Spleen (tissue), 11 donors: ENCODE measurements around the gene IFT88. TPM values are rescaled to one million over a fixed set of nuclear protein-coding genes. Genes with fewer than 3 reads are reported as not detected.

ENCODE experiments used
- DNase-seq: peaks from one replicate; pipeline ENCODE4 v3.0.0-alpha.2; 2020
- H3K27ac ChIP-seq, 8 donors: fragments of 200-600 bp; sonication (generic) in 7 of 8; 1 replicate in 4 of 8; 2 replicates in 4 of 8; pipeline versions ENCODE4 v1.5.0 to v1.8.0; 2016 to 2021; ENCODE audit warnings: inconsistent platforms in 4 of 8, mild to moderate bottlenecking in 4 of 8, moderate library complexity in 1 of 8
- H3K27me3 ChIP-seq, 7 donors: fragments of 200-600 bp; sonication (generic) in 6 of 7; replicated peaks in 1 of 7; 1 replicate in 4 of 7; 2 replicates in 3 of 7; pipeline versions ENCODE4 v1.5.0 to v1.8.0; 2016 to 2021; ENCODE audit warnings: inconsistent platforms in 3 of 7, mild to moderate bottlenecking in 1 of 7
- H3K36me3 ChIP-seq, 6 donors: fragments of 200-600 bp; sonication (generic) in 5 of 6; 1 replicate in 4 of 6; 2 replicates in 2 of 6; pipeline versions ENCODE4 v1.5.0 to v1.8.0; 2016 to 2021; ENCODE audit warnings: inconsistent platforms in 2 of 6
- H3K4me1 ChIP-seq, 6 donors: fragments of 200-600 bp; sonication (generic) in 5 of 6; 1 replicate in 3 of 6; 2 replicates in 3 of 6; pipeline versions ENCODE4 v1.5.0 to v1.8.0; 2016 to 2021; ENCODE audit warnings: inconsistent platforms in 3 of 6
- H3K4me3 ChIP-seq, 8 donors: fragments of 200-600 bp; sonication (generic) in 7 of 8; 1 replicate in 4 of 8; 2 replicates in 4 of 8; pipeline versions ENCODE4 v1.5.0 to v1.8.0; 2016 to 2021; ENCODE audit warnings: inconsistent platforms in 4 of 8, mild to moderate bottlenecking in 4 of 8, moderate library complexity in 2 of 8
- H3K9me3 ChIP-seq, 8 donors: fragments of 200-600 bp; sonication (generic) in 7 of 8; 1 replicate in 4 of 8; 2 replicates in 4 of 8; pipeline versions ENCODE4 v1.5.0 to v1.8.0; 2016 to 2021; ENCODE audit warnings: inconsistent platforms in 4 of 8
- POLR2A ChIP-seq, 3 donors: fragments of 450-650 bp; IDR thresholded peaks; one replicate each; pipeline ENCODE4 v1.5.1; 2017; ENCODE audit warnings: antibody characterized with exemption in 3 of 3, mild to moderate bottlenecking in 1 of 3
- POLR2AphosphoS5 ChIP-seq, 3 donors: sonication (generic); formaldehyde crosslinking; IDR thresholded peaks; one replicate each; pipeline ENCODE4 v1.5.1; 2017; ENCODE audit warnings: antibody characterized with exemption in 3 of 3
- WGBS, 5 donors: extraction: QIAGEN DNeasy Blood & Tissue Kit in 3 of 5; methylation state at CpG; one replicate each; pipeline versions ENCODE4 v1.1.5 to v1.1.7; 2013 to 2018; 5-methylcytosine and 5-hydroxymethylcytosine counted together
- intact Hi-C: fragments of 100-400 bp; cut with DNase I; formaldehyde crosslinking; loops from one replicate; pipeline ENCODE4 v1.15.0; 2023; ENCODE audit warnings: low total_unique reads
- polyA plus RNA-seq, 3 donors: library from polyadenylated mRNA; stranded (reverse); fragments of 200-250 nt; gene quantifications; one replicate each; pipeline ENCODE4 v1.2.1, GENCODE V29; 2013
- total RNA-seq, 7 donors: library from RNA; depleted of rRNA in 3 of 7; stranded (reverse); fragments of >200 nt in 3 of 7; fragmentation: NEBNext Ultra II Directional in 4 of 7; extraction: Animal tissue kit (Norgen Biotek cat#: 25700) in 4 of 7; gene quantifications; one replicate each; pipeline versions ENCODE4 v1.1.0 to v1.2.1, GENCODE V29; 2016 to 2021
- TF ChIP-seq, protein P1 (sequence below), 11 experiments: fragments of 200-600 bp in 7 of 11; fragments of 450-650 bp in 4 of 11; sonication (generic) in 4 of 11; IDR thresholded peaks in 8 of 11; conservative IDR thresholded peaks in 3 of 11; 1 replicate in 7 of 11; 2 replicates in 4 of 11; pipeline versions ENCODE4 v1.4.0 to v1.8.0; 2016 to 2021; ENCODE audit warnings: antibody characterized with exemption in 11 of 11, inconsistent platforms in 4 of 11, mild to moderate bottlenecking in 1 of 11
- donor health status: healthy with polysubstance abuse.
- donor health status: DM: no; HTN: no; CAD: no; lungs with moderate emphysema.
- donor health status: DM: no; HTN: no; CAD: no.
- donor health status: Bipolar disorder and iron deficiency.
- donor health status: healthy.
- donor health status: DM: no; HTN: no; CAD: no.
- donor health status: DM: yes; HTN: yes; CAD: no.

Gene IFT88
- total and polyA plus RNA-seq, 10 donors = 7.7 to 25.5 (median 13.6) TPM

DNA sequence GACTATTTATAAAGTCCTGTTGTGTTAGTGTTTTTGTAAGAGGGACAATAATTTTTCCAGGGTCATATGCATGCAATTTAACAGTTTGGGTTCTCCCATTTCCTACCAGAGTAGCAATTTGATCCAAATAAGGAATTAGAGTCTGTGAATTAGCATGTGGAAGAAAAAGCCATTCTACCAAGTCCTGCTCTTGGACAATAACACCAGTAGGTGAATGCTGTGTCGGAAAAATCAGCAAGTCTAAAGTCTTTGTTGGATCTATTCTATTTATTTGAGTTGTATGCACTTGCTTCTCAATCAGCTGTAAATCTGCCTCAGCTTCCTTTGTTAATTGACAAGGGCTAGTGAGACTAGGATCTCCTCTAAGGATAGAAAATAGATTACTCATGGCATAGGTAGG lies 115.1 kb downstream of the IFT88 start:
- 89 to 100% (median 94%) methylated on average over 1 of the region's 1 CpG for WGBS, 5 donors
- no peak for DNase-seq
- TF ChIP-seq, protein P1, sequence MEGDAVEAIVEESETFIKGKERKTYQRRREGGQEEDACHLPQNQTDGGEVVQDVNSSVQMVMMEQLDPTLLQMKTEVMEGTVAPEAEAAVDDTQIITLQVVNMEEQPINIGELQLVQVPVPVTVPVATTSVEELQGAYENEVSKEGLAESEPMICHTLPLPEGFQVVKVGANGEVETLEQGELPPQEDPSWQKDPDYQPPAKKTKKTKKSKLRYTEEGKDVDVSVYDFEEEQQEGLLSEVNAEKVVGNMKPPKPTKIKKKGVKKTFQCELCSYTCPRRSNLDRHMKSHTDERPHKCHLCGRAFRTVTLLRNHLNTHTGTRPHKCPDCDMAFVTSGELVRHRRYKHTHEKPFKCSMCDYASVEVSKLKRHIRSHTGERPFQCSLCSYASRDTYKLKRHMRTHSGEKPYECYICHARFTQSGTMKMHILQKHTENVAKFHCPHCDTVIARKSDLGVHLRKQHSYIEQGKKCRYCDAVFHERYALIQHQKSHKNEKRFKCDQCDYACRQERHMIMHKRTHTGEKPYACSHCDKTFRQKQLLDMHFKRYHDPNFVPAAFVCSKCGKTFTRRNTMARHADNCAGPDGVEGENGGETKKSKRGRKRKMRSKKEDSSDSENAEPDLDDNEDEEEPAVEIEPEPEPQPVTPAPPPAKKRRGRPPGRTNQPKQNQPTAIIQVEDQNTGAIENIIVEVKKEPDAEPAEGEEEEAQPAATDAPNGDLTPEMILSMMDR (IDR thresholded peaks at IDR 0.05 in 8 of 11, conservative IDR thresholded peaks at IDR 0.05 in 3 of 11) = no peak
- no peak for TF ChIP-seq POLR2A (IDR thresholded peaks at IDR 0.05)
- no peak for TF ChIP-seq POLR2AphosphoS5 (IDR thresholded peaks at IDR 0.05)
- Histone ChIP-seq H3K4me1 (no peaks in the 10 kb centered on the region), H3K9me3 (no peaks in the 10 kb centered on the region), H3K36me3 (peaks cover 0 to 10% (median 0%) of the 10 kb centered on the region in 6 donors), H3K4me3 (no peak overlapping the region), H3K27me3 (no peaks in the 10 kb centered on the region), H3K27ac (no peak overlapping the region)
- intact Hi-C loops = no loop called here

DNA sequence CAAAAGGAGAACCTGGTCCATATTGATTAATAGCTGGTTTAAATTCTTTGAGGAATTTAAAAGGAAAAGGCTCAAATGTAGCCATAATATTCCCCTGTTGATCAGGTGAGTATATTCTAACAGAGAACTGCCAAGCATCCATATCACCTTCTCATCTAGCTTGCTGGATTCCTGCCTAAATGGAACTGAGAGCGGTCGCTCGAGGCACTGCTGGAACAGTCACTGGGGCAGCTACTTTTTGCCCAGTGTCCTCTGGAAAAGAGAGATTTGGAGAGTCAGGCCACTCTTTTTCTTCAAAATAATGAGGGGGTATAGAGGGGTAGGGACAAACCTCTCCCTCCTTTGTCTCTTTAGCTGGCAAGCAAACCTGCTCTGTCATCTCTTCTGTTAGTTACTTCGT lies 117.1 kb downstream of the IFT88 start:
- intact Hi-C loops = no loop called here
- WGBS, 5 donors = 84 to 95% (median 91%) methylated on average over 4 of the region's 4 CpGs
- H3K4me1 ChIP-seq = no peaks in the 10 kb centered on the region
- H3K4me3 ChIP-seq = no peak overlapping the region
- H3K36me3 ChIP-seq = peaks cover 0 to 23% (median 2%) of the 10 kb centered on the region in 6 donors
- DNase-seq = no peak
- TF ChIP-seq POLR2A (IDR thresholded peaks at IDR 0.05) = no peak
- TF ChIP-seq POLR2AphosphoS5 (IDR thresholded peaks at IDR 0.05) = no peak
- TF ChIP-seq, protein P1 (IDR thresholded peaks at IDR 0.05 in 8 of 11, conservative IDR thresholded peaks at IDR 0.05 in 3 of 11) = no peak
- H3K27me3 ChIP-seq = no peaks in the 10 kb centered on the region
- H3K9me3 ChIP-seq = no peaks in the 10 kb centered on the region
- H3K27ac ChIP-seq = no peak overlapping the region

DNA sequence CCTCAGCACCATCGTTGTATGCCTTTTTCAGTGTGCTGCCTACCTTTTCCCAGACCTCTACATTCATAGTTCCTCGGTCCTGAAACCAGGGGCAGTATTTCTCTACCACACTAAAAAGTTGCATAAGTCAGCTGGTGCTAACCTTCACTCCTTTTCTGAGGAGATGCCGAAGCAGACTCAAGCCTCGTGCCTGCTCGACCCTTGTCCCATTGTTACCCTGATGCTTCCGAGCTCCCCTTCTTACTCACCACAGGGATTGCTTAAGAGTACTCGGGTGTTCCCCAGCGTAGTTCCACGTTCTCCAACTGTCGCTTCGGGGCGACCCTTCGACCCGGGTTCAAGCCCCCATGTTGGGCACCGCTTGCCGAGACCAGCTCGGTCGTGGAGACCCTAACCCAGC lies 117.6 kb downstream of the IFT88 start:
- no peak overlapping the region for H3K4me3 ChIP-seq
- H3K27me3 ChIP-seq = no peaks in the 10 kb centered on the region
- H3K4me1 ChIP-seq = no peaks in the 10 kb centered on the region
- no peak overlapping the region for H3K27ac ChIP-seq
- 63 to 87% (median 72%) methylated on average over 17 to 18 of the region's 18 CpGs for WGBS, 5 donors
- no peaks in the 10 kb centered on the region for H3K9me3 ChIP-seq
- no peak for DNase-seq
- peaks cover 0 to 25% (median 2%) of the 10 kb centered on the region in 6 donors for H3K36me3 ChIP-seq
- intact Hi-C loops = no loop called here
- TF ChIP-seq POLR2AphosphoS5 (IDR thresholded peaks at IDR 0.05) (no peak), POLR2A (IDR thresholded peaks at IDR 0.05) (no peak)
- TF ChIP-seq, protein P1 (IDR thresholded peaks at IDR 0.05 in 8 of 11, conservative IDR thresholded peaks at IDR 0.05 in 3 of 11) = no peak

DNA sequence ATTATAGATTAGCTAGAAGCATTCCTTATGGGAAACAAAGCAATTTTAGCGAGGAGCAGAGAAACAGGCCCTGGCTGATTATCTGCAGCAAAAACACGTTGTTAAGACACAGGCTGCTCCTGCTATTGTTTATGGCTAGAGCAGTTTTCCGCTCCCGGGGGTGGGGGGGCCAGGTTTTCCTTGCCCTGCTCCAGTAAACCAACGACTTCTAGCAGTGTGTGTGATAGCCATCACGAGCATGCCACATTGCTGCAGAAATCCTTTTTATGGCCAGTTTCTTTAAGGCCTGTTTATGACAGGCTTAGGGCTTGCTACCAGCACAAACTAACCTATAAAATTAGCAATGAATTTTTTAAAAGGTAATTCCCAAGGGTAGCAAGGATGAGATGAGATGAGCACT lies 118.1 kb downstream of the IFT88 start:
- Histone ChIP-seq H3K4me3 (no peak overlapping the region), H3K27ac (no peak overlapping the region), H3K9me3 (no peaks in the 10 kb centered on the region), H3K4me1 (no peaks in the 10 kb centered on the region), H3K27me3 (no peaks in the 10 kb centered on the region), H3K36me3 (peaks cover 0 to 25% (median 2%) of the 10 kb centered on the region in 6 donors)
- WGBS, 5 donors = 81 to 95% (median 85%) methylated on average over 5 to 6 of the region's 6 CpGs
- TF ChIP-seq POLR2AphosphoS5 (IDR thresholded peaks at IDR 0.05) (no peak), POLR2A (IDR thresholded peaks at IDR 0.05) (no peak)
- TF ChIP-seq, protein P1 (IDR thresholded peaks at IDR 0.05 in 8 of 11, conservative IDR thresholded peaks at IDR 0.05 in 3 of 11) = no peak
- DNase-seq = no peak
- intact Hi-C loops = no loop called here
